GM10847 (cell line): ENCODE measurements around the gene RCAN3.

ENCODE experiments used
- POLR2A ChIP-seq: IDR thresholded peaks from 2 replicates; pipeline ENCODE4 v1.6.1; 2011; ENCODE audit not compliant: insufficient read length; ENCODE audit errors: extremely low read depth

The RCAN3 gene

GRCh38 chr1:24503059-24503751 is 569 bp downstream of the RCAN3 start:
- TF ChIP-seq POLR2A, result no peak

GRCh38 chr1:24503870-24504523 is 1.4 kb downstream of the RCAN3 start:
- TF ChIP-seq POLR2A, result no peak

GRCh38 chr1:24504560-24504959 is 1.9 kb downstream of the RCAN3 start:
- TF ChIP-seq POLR2A, result no peak

DNA sequence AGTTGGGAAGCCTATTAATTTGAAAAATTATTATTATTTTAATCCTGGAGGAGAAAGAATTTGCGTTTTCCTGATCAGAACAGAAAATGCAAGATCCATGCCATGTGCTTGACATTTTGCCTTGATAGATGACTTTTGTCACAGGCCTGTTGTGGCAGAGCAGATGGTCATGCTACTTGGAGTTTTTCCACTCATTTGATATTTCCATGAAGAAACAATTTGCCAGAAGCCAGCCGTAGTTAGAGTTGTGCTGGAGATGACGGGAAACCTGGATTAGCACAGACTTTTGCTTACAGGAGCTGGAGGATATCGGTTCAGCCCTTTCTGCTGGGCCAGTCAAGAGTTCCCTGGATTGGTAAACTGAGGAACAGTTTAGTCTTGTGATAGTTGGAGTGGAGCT is 3.2 kb downstream of the RCAN3 start:
- TF ChIP-seq POLR2A, result no peak

- TF ChIP-seq POLR2A, result no peak
These were observed 4.2 kb downstream of the RCAN3 start for GRCh38 chr1:24506691-24507381.

- TF ChIP-seq POLR2A, result no peak
These were observed 4.8 kb downstream of the RCAN3 start for GRCh38 chr1:24507405-24507804.

DNA sequence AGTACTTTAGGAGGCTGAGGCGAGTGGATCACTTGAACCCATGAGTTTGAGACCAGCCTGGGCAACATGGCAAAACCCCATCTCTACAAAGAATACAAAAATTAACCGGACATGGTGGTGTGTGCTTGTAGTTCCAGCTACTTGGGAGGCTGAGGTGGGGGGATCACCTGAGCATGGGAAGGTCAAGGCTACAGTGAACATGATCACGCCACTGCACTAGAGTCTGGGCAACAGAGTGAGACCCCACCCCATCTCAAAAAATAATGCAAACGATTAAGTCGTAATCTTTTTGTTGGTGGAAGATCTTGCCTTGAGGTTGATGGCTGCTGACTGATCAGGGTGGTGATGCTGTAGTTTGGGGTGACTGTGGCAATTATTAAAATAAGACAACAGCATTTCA is 6.3 kb downstream of the RCAN3 start:
- TF ChIP-seq POLR2A, result no peak

- TF ChIP-seq POLR2A, result no peak
These were observed 11.1 kb downstream of the RCAN3 start for GRCh38 chr1:24513706-24514105.

DNA sequence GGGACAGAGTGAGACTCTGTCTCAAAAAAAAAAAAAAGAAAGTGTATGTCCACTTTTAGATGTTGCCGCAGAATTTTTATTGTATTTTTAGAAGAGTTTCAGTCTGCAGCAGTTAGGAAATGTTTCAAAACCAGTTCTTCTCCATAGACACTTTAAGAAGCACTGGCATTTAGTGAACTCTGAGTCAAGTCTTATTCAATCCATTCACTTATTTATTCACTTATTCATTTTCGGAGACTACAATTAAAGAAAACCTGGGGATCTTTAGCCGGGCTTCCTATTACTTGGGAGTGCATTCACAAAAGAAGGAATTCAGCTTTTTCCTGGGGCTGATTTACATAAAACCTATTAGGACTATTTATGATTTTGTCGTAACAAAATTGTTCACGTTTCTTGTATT is 12.3 kb downstream of the RCAN3 start:
- no peak for TF ChIP-seq POLR2A

DNA sequence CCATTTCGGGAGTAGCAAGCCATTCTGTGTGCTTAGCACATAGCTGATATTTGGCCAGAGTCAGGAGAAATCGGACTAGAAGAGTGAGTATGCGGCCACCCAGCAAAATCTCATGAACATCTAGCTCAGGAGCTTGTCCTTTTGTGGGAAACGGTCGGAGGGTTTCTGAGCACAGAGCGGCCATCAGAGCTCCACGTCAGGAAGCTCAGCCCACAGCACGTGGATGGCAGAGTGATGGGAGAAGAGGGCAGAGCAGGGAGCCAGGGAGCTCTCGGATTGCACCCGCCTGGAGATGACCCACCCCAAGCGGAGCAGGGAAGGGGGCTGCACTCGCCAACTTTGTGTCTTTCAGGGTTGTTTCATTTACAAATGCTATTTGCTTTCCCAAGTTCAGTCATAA is 13.9 kb downstream of the RCAN3 start:
- no peak for TF ChIP-seq POLR2A

GRCh38 chr1:24517898-24518297 is 15.3 kb downstream of the RCAN3 start:
- TF ChIP-seq POLR2A, result no peak

- no peak for TF ChIP-seq POLR2A
These were observed 23.0 kb downstream of the RCAN3 start for GRCh38 chr1:24525606-24526005.

DNA sequence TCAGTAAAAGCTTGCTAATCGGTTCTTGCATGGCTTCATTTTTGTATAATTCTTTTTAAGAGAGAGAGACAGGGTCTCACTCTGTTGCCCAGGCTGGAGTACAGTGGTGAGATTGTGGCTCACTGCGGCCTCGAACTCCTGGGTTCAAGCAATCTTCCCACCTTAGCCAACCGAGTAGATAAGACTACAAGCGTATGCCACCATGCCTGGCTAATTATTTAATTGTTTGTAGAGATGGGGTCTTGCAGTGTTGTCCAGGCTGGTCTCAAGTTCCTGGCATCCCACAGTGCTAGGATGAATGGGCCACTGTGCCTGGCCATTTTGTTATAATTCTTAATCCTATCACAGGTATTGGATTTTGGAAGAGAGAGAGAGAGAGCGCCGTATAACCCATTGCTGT is 23.4 kb downstream of the RCAN3 start:
- TF ChIP-seq POLR2A, result no peak

DNA sequence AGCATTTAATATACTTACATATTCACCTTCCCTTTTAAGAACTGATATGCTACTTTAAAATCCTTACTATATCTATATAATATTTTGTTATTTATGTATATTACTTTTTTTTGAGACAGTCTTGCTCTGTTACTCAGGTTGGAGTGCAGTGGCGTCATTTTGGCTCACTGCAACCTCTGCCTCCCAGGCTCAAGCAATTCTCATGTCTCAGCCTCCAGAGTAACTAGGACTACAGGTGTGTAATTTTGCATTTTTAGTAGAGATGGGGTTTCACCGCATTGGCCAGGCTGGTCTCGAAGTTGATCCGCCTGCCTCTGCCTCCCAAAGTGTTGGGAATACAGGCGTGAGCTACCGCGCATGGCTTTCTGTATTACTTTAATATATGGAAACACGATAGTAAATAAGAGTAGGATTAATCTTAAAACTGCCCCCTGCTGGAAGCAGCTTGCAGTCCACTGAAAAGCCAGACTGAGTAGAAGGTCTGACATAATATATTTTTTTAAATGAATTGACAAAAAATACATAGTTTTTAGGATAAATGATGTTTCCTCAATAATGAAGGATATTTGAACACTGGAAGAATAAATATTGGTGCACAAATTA is 24.4 kb downstream of the RCAN3 start:
- no peak for TF ChIP-seq POLR2A

DNA sequence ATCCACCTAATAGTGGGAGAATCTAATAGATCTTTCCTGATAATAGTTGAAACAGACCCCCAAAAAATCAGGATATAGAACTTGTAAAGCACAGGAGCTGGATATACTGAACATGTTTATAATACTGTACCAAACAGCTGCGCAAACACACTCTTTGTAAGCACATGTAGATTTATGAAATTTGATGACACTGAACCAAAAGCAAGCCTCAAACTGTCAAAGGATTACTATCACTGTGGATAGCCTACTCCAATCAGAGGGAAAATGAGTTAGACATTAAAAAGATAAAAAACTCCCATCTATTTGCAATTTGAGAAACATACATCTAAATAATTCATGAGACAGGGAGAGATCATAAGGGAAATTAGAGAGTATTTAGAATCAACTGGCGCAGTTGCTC is 26.1 kb downstream of the RCAN3 start:
- TF ChIP-seq POLR2A, result no peak

DNA sequence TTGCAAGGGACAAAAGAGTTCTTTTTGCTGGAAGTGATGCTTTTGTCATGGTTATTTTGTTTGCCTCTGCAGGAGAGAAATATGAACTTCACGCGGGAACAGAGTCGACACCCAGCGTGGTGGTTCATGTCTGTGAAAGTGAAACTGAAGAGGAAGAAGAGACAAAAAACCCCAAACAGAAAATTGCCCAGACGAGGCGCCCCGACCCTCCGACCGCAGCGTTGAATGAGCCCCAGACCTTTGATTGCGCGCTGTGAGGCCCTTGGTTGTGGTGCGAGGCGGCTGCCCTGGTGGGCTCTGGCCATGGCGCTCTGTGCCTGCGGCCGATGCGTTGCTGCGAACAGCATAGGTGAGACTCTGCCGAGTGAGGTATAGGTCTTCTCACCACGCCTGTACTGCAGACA is 32.4 kb downstream of the RCAN3 start:
- TF ChIP-seq POLR2A, result no peak
